Kidney (tissue), 14 donors: ENCODE measurements around the gene SPATA6L. TPM values are rescaled to one million over a fixed set of nuclear protein-coding genes. Genes with fewer than 3 reads are reported as not detected.

Experiments used
- DNase-seq, 5 donors: peaks; one replicate each; pipeline ENCODE4 v3.0.0-alpha.2; 2013 to 2020
- FAIRE-seq: peaks from 2 replicates; lab custom pipeline; 2012; peaks lifted over from hg19 to GRCh38; lab: Jason Lieb, UNC
- H3K27ac ChIP-seq, 2 donors: one replicate each; pipeline ENCODE4 v1.7.0; 2013; ENCODE audit warnings: low read depth in 2 of 2, low read length in 2 of 2, inconsistent platforms in 1 of 2
- H3K27me3 ChIP-seq: one replicate; pipeline ENCODE4 v1.7.1; 2013; ENCODE audit warnings: low read length, inconsistent platforms; ENCODE audit not compliant: control insufficient read depth, insufficient read depth
- H3K36me3 ChIP-seq, 3 donors: one replicate each; pipeline versions ENCODE4 v1.7.0 to v1.7.1; 2013; ENCODE audit warnings: low read length in 3 of 3, control low read depth in 1 of 3, inconsistent platforms in 1 of 3; ENCODE audit not compliant: insufficient read depth in 3 of 3, control insufficient read depth in 2 of 3
- H3K4me1 ChIP-seq, 3 donors: one replicate each; pipeline versions ENCODE4 v1.7.0 to v1.7.1; 2013; ENCODE audit warnings: low read length in 3 of 3, inconsistent platforms in 1 of 3, low read depth in 1 of 3; ENCODE audit not compliant: control insufficient read depth in 2 of 3, insufficient read depth in 2 of 3
- H3K4me3 ChIP-seq, 3 donors: one replicate each; pipeline versions ENCODE4 v1.7.0 to v1.8.1; 2013; ENCODE audit warnings: low read length in 3 of 3, control low read depth in 1 of 3, inconsistent platforms in 1 of 3
- H3K9ac ChIP-seq, 3 donors: one replicate each; pipeline versions ENCODE4 v1.7.0 to v1.7.1; 2013; ENCODE audit warnings: low read length in 3 of 3, control low read depth in 1 of 3, inconsistent platforms in 1 of 3
- H3K9me3 ChIP-seq, 3 donors: one replicate each; pipeline versions ENCODE4 v1.7.0 to v1.7.1; 2013; ENCODE audit warnings: low read length in 3 of 3, control low read depth in 1 of 3, inconsistent platforms in 1 of 3; ENCODE audit not compliant: control insufficient read depth in 2 of 3, insufficient read depth in 1 of 3
- CTCF ChIP-seq: IDR thresholded peaks from 3 replicates; pipeline ENCODE4 v1.5.1; 2012; ENCODE audit warnings: mild to moderate bottlenecking, moderate library complexity, borderline replicate concordance; ENCODE audit not compliant: insufficient read depth; ENCODE audit errors: extremely low read depth
- intact Hi-C: fragments of 100-400 bp; cut with DNase I; formaldehyde crosslinking; loops from one replicate; pipeline ENCODE4 v1.11.1; 2022
- polyA plus RNA-seq: library from polyadenylated mRNA; stranded (reverse); fragments of 350-450 nt; fragmentation: Illumina TruSeq; extraction: RNeasy Lipid Tissue Mini Kit (QIAGEN cat#74804); gene quantifications from one replicate; pipeline ENCODE4 v1.2.3, GENCODE V29; 2014; ENCODE audit warnings: low read depth, low replicate concordance; ENCODE audit not compliant: insufficient read depth
- total RNA-seq: library from RNA; stranded (reverse); fragmentation: NEBNext Ultra II Directional; extraction: Animal tissue kit (Norgen Biotek cat#: 25700); gene quantifications from one replicate; pipeline ENCODE4 v1.2.1, GENCODE V29; 2021
- donor health status: control.
- donor health status: control.
- donor health status: control.
- donor health status: control.
- donor health status: control.
- donor health status: DM: yes; HTN: yes; CAD: no.
- donor health status: Normal renal cell carcinoma (clear cell type).

SPATA6L gene
- total and polyA plus RNA-seq, 2 donors from 2014 or later, result 1.5 to 15.1 TPM

- Histone ChIP-seq H3K4me3 (no peak overlapping the region), H3K9me3 (no peaks in the 10 kb centered on the region), H3K27me3 (no peaks in the 10 kb centered on the region), H3K9ac (no peak overlapping the region), H3K36me3 (peaks cover 0 to 13% (median 2%) of the 10 kb centered on the region in 3 donors), H3K4me1 (peaks cover 0 to 3% (median 0%) of the 10 kb centered on the region in 3 donors), H3K27ac (no peak overlapping the region)
- FAIRE-seq, result no peak
- DNase-seq, result no peak
- no peak for TF ChIP-seq CTCF
- intact Hi-C loops, result no loop called here
Measured at GRCh38 chr9:4559261-4560182, 106.8 kb downstream of the SPATA6L start.

- Histone ChIP-seq H3K4me3 (no peak overlapping the region), H3K9ac (no peak overlapping the region), H3K36me3 (peaks cover 0 to 4% (median 2%) of the 10 kb centered on the region in 3 donors), H3K27me3 (no peaks in the 10 kb centered on the region), H3K27ac (no peak overlapping the region), H3K9me3 (no peaks in the 10 kb centered on the region), H3K4me1 (peaks cover 0 to 7% (median 4%) of the 10 kb centered on the region in 3 donors)
- FAIRE-seq (no peak), DNase-seq (no peak)
- no peak for TF ChIP-seq CTCF
- intact Hi-C loops, result no loop called here
Measured at GRCh38 chr9:4558371-4558998, 107.8 kb downstream of the SPATA6L start.

GRCh38 chr9:4555236-4555635, 111.0 kb downstream of the SPATA6L start:
- intact Hi-C loops, result no loop called here
- Histone ChIP-seq H3K9me3 (no peaks in the 10 kb centered on the region), H3K9ac (no peak overlapping the region), H3K4me3 (no peak overlapping the region), H3K36me3 (no peaks in the 10 kb centered on the region), H3K4me1 (peaks cover 0 to 20% (median 15%) of the 10 kb centered on the region in 3 donors), H3K27ac (peak overlapping the region in 1 of 2 donors; percentile 6), H3K27me3 (no peaks in the 10 kb centered on the region)
- FAIRE-seq, result no peak
- TF ChIP-seq CTCF, result no peak
- peak in 1 of 5 donors; percentile 38 for DNase-seq
